OCI-LY3 (cell line): ENCODE data around the gene MKLN1.

ENCODE experiments used
- H2AFZ ChIP-seq: fragments of 200-600, 300-600 bp; shearing (Covaris generic); 2 replicates; pipeline ENCODE4 v1.6.0; 2014; ENCODE audit warnings: antibody characterized with exemption, low read depth, low read length
- H3K27ac ChIP-seq: fragments of 200-600, 300-600 bp; sonication (generic); 2 replicates; pipeline ENCODE4 v1.5.1; 2014; ENCODE audit warnings: mild to moderate bottlenecking, low read length, moderate library complexity, mixed read lengths
- H3K27me3 ChIP-seq: fragments of 200-600, 300-600 bp; sonication (generic); 2 replicates; pipeline ENCODE4 v1.6.1; 2014; ENCODE audit warnings: low read depth, low read length, mixed read lengths
- H3K36me3 ChIP-seq: fragments of 200-600, 300-600 bp; sonication (generic); replicated peaks from 2 replicates; pipeline ENCODE3; 2014; ENCODE audit warnings: low read depth, low read length, mixed read lengths
- H3K4me1 ChIP-seq: fragments of 300-600, 200-600 bp; sonication (generic); 2 replicates; pipeline ENCODE4 v1.6.1; 2014; ENCODE audit warnings: low read length, mixed read lengths
- H3K4me2 ChIP-seq: fragments of 200-600, 300-600 bp; sonication (generic); 2 replicates; pipeline ENCODE4 v1.6.1; 2014; ENCODE audit warnings: low read length, mixed read lengths
- H3K4me3 ChIP-seq: fragments of 300-600, 200-600 bp; sonication (generic); 2 replicates; pipeline ENCODE4 v1.5.1; 2014; ENCODE audit warnings: antibody characterized with exemption, mild to moderate bottlenecking, low read length, moderate library complexity
- H3K79me2 ChIP-seq: fragments of 300-600, 200-600 bp; shearing (Covaris generic); 2 replicates; pipeline ENCODE4 v1.6.1; 2014; ENCODE audit warnings: mild to moderate bottlenecking, low read length, mixed read lengths
- H3K9ac ChIP-seq: fragments of 300-600, 200-600 bp; shearing (Covaris generic); 2 replicates; pipeline ENCODE4 v1.6.0; 2014; ENCODE audit warnings: mild to moderate bottlenecking, low read length, moderate library complexity
- H3K9me3 ChIP-seq: fragments of 200-600, 300-600 bp; shearing (Covaris generic); 2 replicates; pipeline ENCODE4 v1.6.1; 2014; ENCODE audit warnings: low read length, mixed read lengths; ENCODE audit not compliant: insufficient read depth
- H4K20me1 ChIP-seq: fragments of 200-600, 300-600 bp; sonication (generic); 2 replicates; pipeline ENCODE4 v1.6.1; 2016; ENCODE audit warnings: low read length, mixed read lengths; ENCODE audit not compliant: insufficient read depth
- EZH2phosphoT487 ChIP-seq: fragments of 200-600 bp; shearing (Covaris generic); IDR thresholded peaks from 2 replicates; pipeline ENCODE4 v1.6.1; 2018; ENCODE audit warnings: antibody characterized with exemption, mixed run types, low read depth
- TF ChIP-seq, protein P1 (sequence below): fragments of 200-600, 300-600 bp; sonication (generic); IDR thresholded peaks from 2 replicates; pipeline ENCODE4 v1.5.1; 2014; ENCODE audit warnings: antibody characterized with exemption, low read length, low read depth

Gene MKLN1

GRCh38 chr7:131508754-131509486 is 181.2 kb downstream of the MKLN1 start:
- Histone ChIP-seq H4K20me1 (no peaks in the 10 kb centered on the region), H2AFZ (no peak overlapping the region)

DNA sequence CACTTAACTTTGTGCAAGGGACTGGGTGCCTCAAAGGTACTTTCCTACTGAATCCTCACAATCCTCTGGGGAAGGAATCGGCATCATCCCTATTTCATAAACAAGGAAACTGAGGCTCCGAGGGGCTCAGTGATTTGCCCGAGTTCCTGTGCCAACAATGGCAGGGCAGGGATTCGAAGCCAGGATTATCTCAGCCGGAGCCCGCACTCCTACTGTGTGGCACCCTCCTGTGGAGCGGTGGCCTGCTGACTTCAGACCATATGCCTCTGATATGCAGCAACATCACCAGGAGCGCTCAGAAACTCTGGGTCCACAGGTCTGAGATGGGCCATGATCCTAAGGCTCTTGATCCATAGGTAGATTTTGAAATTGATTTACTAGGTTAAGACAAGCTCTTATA is 182.1 kb downstream of the MKLN1 start:
- Histone ChIP-seq H2AFZ (no peak overlapping the region), H4K20me1 (no peaks in the 10 kb centered on the region), H3K4me1 (peaks cover 13% of the 10 kb centered on the region), H3K9ac (no peak overlapping the region), H3K27ac (no peak overlapping the region), H3K4me2 (no peak overlapping the region), H3K9me3 (no peaks in the 10 kb centered on the region), H3K4me3 (no peak overlapping the region), H3K27me3 (no peaks in the 10 kb centered on the region), H3K79me2 (no peaks in the 10 kb centered on the region), H3K36me3 (no peaks in the 10 kb centered on the region)
- TF ChIP-seq, protein P1, sequence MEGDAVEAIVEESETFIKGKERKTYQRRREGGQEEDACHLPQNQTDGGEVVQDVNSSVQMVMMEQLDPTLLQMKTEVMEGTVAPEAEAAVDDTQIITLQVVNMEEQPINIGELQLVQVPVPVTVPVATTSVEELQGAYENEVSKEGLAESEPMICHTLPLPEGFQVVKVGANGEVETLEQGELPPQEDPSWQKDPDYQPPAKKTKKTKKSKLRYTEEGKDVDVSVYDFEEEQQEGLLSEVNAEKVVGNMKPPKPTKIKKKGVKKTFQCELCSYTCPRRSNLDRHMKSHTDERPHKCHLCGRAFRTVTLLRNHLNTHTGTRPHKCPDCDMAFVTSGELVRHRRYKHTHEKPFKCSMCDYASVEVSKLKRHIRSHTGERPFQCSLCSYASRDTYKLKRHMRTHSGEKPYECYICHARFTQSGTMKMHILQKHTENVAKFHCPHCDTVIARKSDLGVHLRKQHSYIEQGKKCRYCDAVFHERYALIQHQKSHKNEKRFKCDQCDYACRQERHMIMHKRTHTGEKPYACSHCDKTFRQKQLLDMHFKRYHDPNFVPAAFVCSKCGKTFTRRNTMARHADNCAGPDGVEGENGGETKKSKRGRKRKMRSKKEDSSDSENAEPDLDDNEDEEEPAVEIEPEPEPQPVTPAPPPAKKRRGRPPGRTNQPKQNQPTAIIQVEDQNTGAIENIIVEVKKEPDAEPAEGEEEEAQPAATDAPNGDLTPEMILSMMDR: no peak
- TF ChIP-seq EZH2phosphoT487: no peak

More at GRCh38 chr7:131508754-131509486, 181.2 kb downstream of the MKLN1 start:
- Histone ChIP-seq H3K9ac (no peak overlapping the region), H3K27ac (no peak overlapping the region), H3K4me3 (no peak overlapping the region), H3K27me3 (no peaks in the 10 kb centered on the region), H3K36me3 (no peaks in the 10 kb centered on the region), H3K79me2 (no peaks in the 10 kb centered on the region), H3K4me2 (no peak overlapping the region), H3K4me1 (peaks cover 14% of the 10 kb centered on the region), H3K9me3 (no peaks in the 10 kb centered on the region)
- no peak for TF ChIP-seq EZH2phosphoT487
- TF ChIP-seq, protein P1: no peak

- Histone ChIP-seq H3K79me2 (no peaks in the 10 kb centered on the region), H3K36me3 (no peaks in the 10 kb centered on the region), H2AFZ (no peak overlapping the region), H3K27ac (no peak overlapping the region), H3K9me3 (no peaks in the 10 kb centered on the region), H3K27me3 (no peaks in the 10 kb centered on the region), H4K20me1 (no peaks in the 10 kb centered on the region), H3K4me2 (no peak overlapping the region), H3K4me3 (no peak overlapping the region), H3K4me1 (peaks cover 10% of the 10 kb centered on the region), H3K9ac (no peak overlapping the region)
- TF ChIP-seq, protein P1: no peak
- no peak for TF ChIP-seq EZH2phosphoT487
Measured at GRCh38 chr7:131511071-131511470, 183.4 kb downstream of the MKLN1 start.

DNA sequence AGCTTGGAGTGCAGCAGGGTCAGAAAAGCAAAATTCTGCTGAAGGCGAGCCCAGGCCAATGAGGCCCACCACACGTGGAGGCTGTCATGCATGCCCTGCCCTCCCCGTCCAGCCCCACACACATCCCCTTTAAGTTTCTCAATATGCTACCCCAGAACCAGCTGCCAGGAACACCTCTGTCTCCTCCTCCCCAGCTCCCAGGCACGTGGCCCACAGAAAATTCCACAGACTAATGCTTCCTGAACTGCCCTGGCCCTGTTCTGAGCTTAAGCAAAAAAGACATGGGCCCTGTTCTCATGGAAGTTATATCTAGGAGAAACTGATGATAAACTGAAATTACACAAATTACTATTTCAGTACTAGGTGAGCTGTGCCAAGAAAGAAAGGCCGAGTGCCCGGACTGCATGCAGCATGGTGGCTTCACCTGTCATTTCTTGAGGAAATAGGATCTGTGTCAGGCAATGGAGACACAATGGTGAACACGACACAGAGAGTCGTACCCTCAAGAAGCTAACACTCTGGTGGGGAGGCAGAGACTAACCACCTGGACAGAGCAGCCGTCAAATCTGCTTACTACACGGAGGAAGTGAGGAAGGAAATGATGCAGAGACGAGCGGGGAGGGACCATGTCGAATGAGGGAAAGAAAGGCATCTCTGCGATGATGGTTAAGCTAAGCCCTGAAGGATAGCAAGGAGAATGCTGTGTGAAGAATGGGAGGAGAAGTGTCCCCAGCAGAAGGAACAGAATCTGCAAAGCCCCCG is 184.3 kb downstream of the MKLN1 start:
- Histone ChIP-seq H3K4me2 (peak overlapping the region; percentile 9; the same call in 1 of the 2 replicates), H3K9me3 (no peaks in the 10 kb centered on the region), H3K27ac (no peak overlapping the region), H3K4me3 (no peak overlapping the region), H3K36me3 (no peaks in the 10 kb centered on the region), H3K27me3 (no peaks in the 10 kb centered on the region), H4K20me1 (no peaks in the 10 kb centered on the region), H3K4me1 (peaks cover 10% of the 10 kb centered on the region), H3K9ac (no peak overlapping the region), H3K79me2 (no peaks in the 10 kb centered on the region), H2AFZ (peak overlapping the region; percentile 74; the same call in 1 of the 2 replicates)
- TF ChIP-seq EZH2phosphoT487: no peak
- TF ChIP-seq, protein P1: no peak
